Omental fat pad (tissue), 4 donors: ENCODE results near the gene RALGPS2. TPM values are rescaled to one million over a fixed set of nuclear protein-coding genes. Genes with fewer than 3 reads are reported as not detected.
"Not testable (repeated sequence)": the region's sequence is repeated elsewhere in the genome, so short reads cannot be mapped to it uniquely, and the experiment has no call there.

ENCODE experiments used
- ATAC-seq: fragments of 150-250 bp; one replicate; pipeline ENCODE4 v1.9.1; 2016; ENCODE audit warnings: mild to moderate bottlenecking, moderate library complexity; ENCODE audit not compliant: low FRiP score
- DNase-seq: peaks from one replicate; pipeline ENCODE4 v3.0.0-alpha.2; 2019; ENCODE audit warnings: low spot score
- total RNA-seq, 4 donors: library from RNA; depleted of rRNA; stranded (reverse); fragments of >200 nt; gene quantifications; one replicate each; pipeline ENCODE4 v1.1.0, GENCODE V29; 2016
- TF ChIP-seq, protein P1 (sequence below), 3 donors: fragments of 450-650 bp; IDR thresholded peaks; one replicate each; pipeline ENCODE4 v1.5.1; 2016 to 2017; ENCODE audit warnings: antibody characterized with exemption in 3 of 3, mild to moderate bottlenecking in 3 of 3, moderate library complexity in 2 of 3

RALGPS2 gene
- total RNA-seq, 4 donors from 2014 or later = 13.1 to 32.1 (median 21.4) TPM

DNA sequence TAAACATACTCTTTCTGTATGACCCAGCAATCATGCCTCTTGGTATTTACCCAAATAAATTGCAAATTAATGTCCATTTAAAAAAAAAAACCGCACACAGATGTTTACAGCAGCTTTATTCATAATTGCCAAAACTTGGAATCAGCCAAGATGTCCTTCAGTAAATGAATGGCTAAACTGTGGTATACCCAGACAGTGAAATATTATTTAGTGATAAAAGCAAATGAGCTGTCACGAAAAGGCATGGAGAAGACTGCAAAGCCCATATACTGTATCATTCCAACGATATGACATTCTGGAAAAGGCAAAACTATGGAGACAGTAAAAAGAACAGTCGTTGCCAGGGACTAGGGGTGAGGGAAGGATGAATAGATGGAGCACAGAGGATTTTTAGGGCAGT lies 223.6 kb downstream of the RALGPS2 start:
- DNase-seq (no peak), ATAC-seq (no peak)
- TF ChIP-seq, protein P1, sequence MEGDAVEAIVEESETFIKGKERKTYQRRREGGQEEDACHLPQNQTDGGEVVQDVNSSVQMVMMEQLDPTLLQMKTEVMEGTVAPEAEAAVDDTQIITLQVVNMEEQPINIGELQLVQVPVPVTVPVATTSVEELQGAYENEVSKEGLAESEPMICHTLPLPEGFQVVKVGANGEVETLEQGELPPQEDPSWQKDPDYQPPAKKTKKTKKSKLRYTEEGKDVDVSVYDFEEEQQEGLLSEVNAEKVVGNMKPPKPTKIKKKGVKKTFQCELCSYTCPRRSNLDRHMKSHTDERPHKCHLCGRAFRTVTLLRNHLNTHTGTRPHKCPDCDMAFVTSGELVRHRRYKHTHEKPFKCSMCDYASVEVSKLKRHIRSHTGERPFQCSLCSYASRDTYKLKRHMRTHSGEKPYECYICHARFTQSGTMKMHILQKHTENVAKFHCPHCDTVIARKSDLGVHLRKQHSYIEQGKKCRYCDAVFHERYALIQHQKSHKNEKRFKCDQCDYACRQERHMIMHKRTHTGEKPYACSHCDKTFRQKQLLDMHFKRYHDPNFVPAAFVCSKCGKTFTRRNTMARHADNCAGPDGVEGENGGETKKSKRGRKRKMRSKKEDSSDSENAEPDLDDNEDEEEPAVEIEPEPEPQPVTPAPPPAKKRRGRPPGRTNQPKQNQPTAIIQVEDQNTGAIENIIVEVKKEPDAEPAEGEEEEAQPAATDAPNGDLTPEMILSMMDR (IDR thresholded peaks at IDR 0.05) = no peak

DNA sequence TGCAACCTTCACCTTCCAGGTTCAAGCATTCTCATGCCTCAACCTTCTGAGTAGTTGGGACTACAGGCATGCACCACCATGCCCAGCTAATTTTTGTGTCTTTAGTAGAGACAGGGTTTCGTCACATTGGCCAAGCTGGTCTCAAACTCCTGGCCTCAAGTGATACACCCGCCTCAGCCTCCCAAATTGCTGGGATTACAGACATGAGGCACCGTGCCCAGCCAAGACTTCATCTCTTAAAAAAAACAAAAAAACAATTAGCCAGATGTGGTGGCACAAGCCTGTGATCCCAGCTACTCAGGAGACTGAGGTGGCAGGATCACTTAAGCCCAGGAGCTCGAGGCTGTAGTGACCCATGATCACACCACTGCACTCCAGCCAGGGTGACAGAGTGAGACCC lies 224.8 kb downstream of the RALGPS2 start:
- not testable (repeated sequence) for DNase-seq, ATAC-seq

DNA sequence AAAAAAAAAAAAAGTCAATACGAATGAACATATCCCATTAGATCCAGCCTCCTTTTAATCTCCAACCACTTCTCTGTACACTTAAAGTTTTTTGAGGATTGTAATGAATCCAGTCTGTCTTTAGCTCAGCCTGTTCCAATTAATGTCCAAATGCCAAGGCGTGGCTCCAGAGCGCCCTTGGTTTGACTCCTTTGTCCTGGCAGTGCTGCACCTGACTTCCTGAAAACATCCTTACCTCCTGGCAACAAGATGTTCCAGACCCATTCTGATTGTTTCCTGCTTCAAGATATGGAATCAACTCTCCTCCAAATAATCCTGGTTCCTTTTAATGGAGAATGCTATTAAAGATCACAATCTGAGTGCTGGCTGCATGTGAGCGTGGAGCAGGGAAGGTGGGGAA lies 226.6 kb downstream of the RALGPS2 start:
- ATAC-seq (no peak), DNase-seq (no peak)
- TF ChIP-seq, protein P1 (IDR thresholded peaks at IDR 0.05) = no peak

DNA sequence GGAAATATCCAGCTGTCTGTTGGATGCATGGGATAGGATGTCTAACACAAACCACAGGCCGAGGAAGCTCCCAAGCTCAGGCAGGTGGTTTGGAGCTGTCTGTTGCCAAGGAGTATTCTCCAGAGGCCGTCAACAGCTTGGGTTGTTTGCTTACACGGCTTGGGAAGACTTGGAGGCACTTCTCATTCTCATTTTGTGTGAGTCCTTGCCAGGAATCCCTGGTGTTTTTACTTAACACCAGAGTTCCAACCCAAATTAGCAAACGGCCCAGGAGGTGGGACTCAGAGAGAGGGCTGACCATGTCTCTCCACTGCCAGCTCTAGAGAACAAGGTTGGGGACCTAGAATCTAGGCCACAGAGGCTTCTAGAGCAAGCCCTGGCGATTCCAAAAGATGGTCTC lies 228.0 kb downstream of the RALGPS2 start:
- DNase-seq (no peak), ATAC-seq (no peak)
- TF ChIP-seq, protein P1 (IDR thresholded peaks at IDR 0.05) = no peak

DNA sequence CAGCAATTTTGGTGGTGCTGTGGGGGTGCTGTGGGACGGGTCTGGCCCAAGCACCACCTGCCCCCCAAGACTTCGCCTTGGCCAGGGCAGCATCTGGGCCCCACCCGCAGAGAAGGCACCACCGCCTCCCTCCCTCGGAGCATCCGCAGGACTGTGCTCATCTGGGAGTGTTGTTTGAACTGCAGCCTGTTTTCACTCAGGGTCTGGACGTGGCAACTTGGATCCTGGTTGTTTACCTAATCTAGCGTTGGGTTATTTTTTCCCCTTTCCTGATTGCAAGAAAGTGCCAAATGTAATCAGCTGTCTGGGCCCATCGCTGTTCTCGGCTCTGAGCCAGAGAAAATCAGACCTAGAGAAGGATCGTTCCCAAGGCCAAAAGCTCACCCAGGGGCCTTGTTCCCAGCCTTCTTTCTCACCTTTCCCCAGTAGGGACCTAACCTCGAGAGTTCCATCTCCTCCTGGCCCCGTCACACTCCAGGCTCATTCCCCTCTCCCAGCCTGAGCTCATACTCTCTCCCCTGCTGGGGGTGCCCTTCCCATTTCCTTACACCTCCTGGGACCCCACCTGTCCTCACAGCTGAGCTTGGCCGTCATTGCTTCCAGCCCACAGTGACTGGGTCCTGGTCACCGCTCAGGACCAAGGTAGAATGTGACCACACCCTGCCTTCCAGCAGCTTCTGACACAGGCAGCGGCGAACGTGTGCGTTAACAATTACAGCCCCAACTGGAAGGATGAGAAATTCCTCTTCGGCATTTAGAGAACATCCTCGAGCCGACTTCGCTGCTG lies 228.7 kb downstream of the RALGPS2 start:
- ATAC-seq = no peak
- no peak for DNase-seq
- TF ChIP-seq, protein P1 (IDR thresholded peaks at IDR 0.05) = no peak

DNA sequence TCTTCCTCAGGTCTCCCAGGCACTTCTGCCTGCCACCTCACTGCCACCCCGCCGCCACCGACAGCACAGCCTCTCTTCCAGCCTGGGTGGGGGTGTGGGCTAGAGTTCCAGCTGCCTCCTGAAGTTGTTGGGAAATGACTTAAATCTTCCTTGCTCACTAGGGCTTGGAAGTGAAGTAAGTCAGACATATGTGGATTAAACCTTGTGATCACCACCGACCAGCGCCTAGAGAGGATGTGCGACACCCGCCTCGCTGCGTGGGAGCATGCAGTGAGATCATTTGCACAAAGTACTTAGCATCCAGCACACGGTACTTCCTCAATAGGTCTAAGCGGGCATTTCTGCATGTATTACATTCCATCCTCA lies 229.3 kb downstream of the RALGPS2 start:
- TF ChIP-seq, protein P1 (IDR thresholded peaks at IDR 0.05) = no peak
- DNase-seq = no peak
- no peak for ATAC-seq

DNA sequence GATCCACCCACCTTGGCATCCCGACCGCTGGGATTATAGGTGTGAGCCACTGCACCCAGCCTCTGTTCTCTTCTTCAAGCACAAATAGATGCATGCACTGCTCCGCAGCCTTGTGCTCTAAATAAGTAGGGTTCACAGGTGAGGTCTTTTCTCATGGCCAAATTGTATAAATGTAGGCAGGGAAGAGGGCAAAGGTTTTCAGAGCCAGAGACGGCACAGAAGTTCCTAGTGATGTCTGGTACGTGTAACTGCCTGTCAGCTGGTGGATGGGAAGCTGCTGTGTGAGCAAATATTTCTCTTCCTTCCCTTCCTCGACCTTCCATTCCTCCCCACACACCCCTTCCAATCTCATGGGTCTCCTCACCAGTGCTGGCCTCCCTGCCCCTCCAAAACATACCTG lies 229.9 kb downstream of the RALGPS2 start:
- no peak for DNase-seq
- ATAC-seq = no peak
- TF ChIP-seq, protein P1 (IDR thresholded peaks at IDR 0.05) = no peak
